K562 (cell line): Measurements from ENCODE around the gene PRSS27. TPM values are rescaled to one million over a fixed set of nuclear protein-coding genes. Genes with fewer than 3 reads are reported as not detected.

Experiments
- ATAC-seq: fragments of 200-7000 bp; cut with Tn5 transposase; 3 replicates; pipeline ENCODE4 v1.9.1; 2020; ENCODE audit warnings: moderate library complexity
- BruUV-seq: library from RNA; stranded (reverse); fragments of 400-500 nt; replicated peaks from 2 replicates; lab custom pipeline; 2021; lab: Mats Ljungman, UMichigan
- CTCF ChIA-PET: fragments of 300-600 bp; formaldehyde crosslinking; extraction: SDS; loops from one replicate; lab custom pipeline; 2021; ENCODE audit warnings: low intra/inter-chr PET ratio; lab: Yijun Ruan, JAX
- POLR2A ChIA-PET: fragments of 300-600, 350-650 bp; sonication (Branson Sonifier 250); formaldehyde crosslinking; extraction: SDS; loops from one replicate; lab custom pipeline; 2021; ENCODE audit warnings: antibody characterized with exemption, inconsistent platforms; lab: Yijun Ruan, JAX
- DNase-seq, 4 experiments: peaks; one replicate each; pipeline versions ENCODE4 v3.0.0 to v3.0.0-alpha.2; 2011 to 2018; ENCODE audit warnings: low spot score in 3 of 4, mixed read lengths in 3 of 4; ENCODE audit errors: extremely low read depth in 1 of 4
- FAIRE-seq: peaks from 2 replicates; lab custom pipeline; 2011; peaks lifted over from hg19 to GRCh38; lab: Jason Lieb, UNC
- H2AFZ ChIP-seq: 2 replicates; pipeline ENCODE4 v1.6.0; 2011; ENCODE audit warnings: low read depth, low read length, control low read depth, inconsistent platforms
- H3K27ac ChIP-seq: fragments of 200-600 bp; 3 replicates; pipeline ENCODE4 v1.8.0; 2011; ENCODE audit warnings: low read depth, mild to moderate bottlenecking, control low read depth, inconsistent platforms, low read length, moderate library complexity, mixed read lengths; ENCODE audit errors: extremely low read depth
- H3K27me3 ChIP-seq, 2 experiments: fragments of 300-600 bp in 1 of 2; 2 replicates in 1 of 2; 3 replicates in 1 of 2; pipeline versions ENCODE4 v1.6.0 to v1.8.0; 2011; ENCODE audit warnings: inconsistent platforms in 2 of 2, low read length in 2 of 2, mild to moderate bottlenecking in 1 of 2, mixed read lengths in 1 of 2, moderate library complexity in 1 of 2; ENCODE audit not compliant: control insufficient read depth in 2 of 2, insufficient read depth in 2 of 2
- H3K36me3 ChIP-seq: fragments of 300-600 bp; 3 replicates; pipeline ENCODE4 v1.8.0; 2011; ENCODE audit warnings: mild to moderate bottlenecking, low read length, inconsistent platforms; ENCODE audit not compliant: control insufficient read depth, insufficient read depth
- H3K4me1 ChIP-seq, 2 experiments: fragments of 200-600 bp in 1 of 2; replicated peaks in 1 of 2; 2 replicates in 1 of 2; 3 replicates in 1 of 2; pipeline versions ENCODE4 v1.5.1 to v1.8.0; 2011; ENCODE audit warnings: inconsistent platforms in 2 of 2, low read length in 2 of 2, mild to moderate bottlenecking in 1 of 2, mixed read lengths in 1 of 2, moderate library complexity in 1 of 2; ENCODE audit not compliant: control insufficient read depth in 2 of 2, insufficient read depth in 2 of 2
- H3K4me2 ChIP-seq: 2 replicates; pipeline ENCODE4 v1.6.1; 2011; ENCODE audit warnings: low read length, control low read depth, inconsistent platforms, mixed read lengths; ENCODE audit not compliant: insufficient read depth
- H3K4me3 ChIP-seq: fragments of 200-600 bp; sonication (generic), shearing (Covaris generic); 2 replicates; pipeline ENCODE4 v1.5.1; 2016; ENCODE audit warnings: control low read depth, inconsistent platforms
- H3K79me2 ChIP-seq: fragments of 200-600 bp; 3 replicates; pipeline ENCODE4 v1.8.0; 2011; ENCODE audit warnings: low read length, inconsistent platforms; ENCODE audit not compliant: control insufficient read depth, insufficient read depth
- H3K9ac ChIP-seq, 2 experiments: 2 replicates each; pipeline versions ENCODE4 v1.6.0 to v1.6.1; 2011; ENCODE audit warnings: low read depth in 2 of 2, low read length in 2 of 2, control low read depth in 1 of 2, inconsistent platforms in 1 of 2, mild to moderate bottlenecking in 1 of 2, mixed read lengths in 1 of 2; ENCODE audit not compliant: insufficient read depth in 1 of 2
- H3K9me1 ChIP-seq: one replicate; pipeline ENCODE4 v1.6.0; 2011; ENCODE audit warnings: inconsistent platforms, mild to moderate bottlenecking, low read length, moderate library complexity; ENCODE audit not compliant: control insufficient read depth, insufficient read depth
- H3K9me3 ChIP-seq: replicated peaks from 2 replicates; pipeline ENCODE4 v1.5.1; 2011; ENCODE audit warnings: low read depth, low read length, inconsistent platforms; ENCODE audit not compliant: control insufficient read depth, insufficient read depth
- H4K20me1 ChIP-seq: replicated peaks from 2 replicates; pipeline ENCODE4 v1.6.1; 2011; ENCODE audit warnings: low read length, inconsistent platforms, mixed read lengths; ENCODE audit not compliant: control insufficient read depth, insufficient read depth
- ATF7 ChIP-seq: fragments of 450-650 bp; IDR thresholded peaks from 2 replicates; pipeline ENCODE4 v1.7.1; 2014; ENCODE audit warnings: mild to moderate bottlenecking, moderate library complexity
- GTF2E2 ChIP-seq: fragments of 200-800 bp; sonication (Bioruptor generic); IDR thresholded peaks from 2 replicates; pipeline ENCODE4 v1.6.1; 2016; ENCODE audit warnings: missing genetic modification characterization, missing compliant biosample characterization
- HNRNPL ChIP-seq: fragments of 200-400 bp; formaldehyde crosslinking; IDR thresholded peaks from 2 replicates; pipeline ENCODE4 v1.6.1; 2017; ENCODE audit warnings: low read depth, mild to moderate bottlenecking, low read length
- MTA3 ChIP-seq: fragments of 450-650 bp; formaldehyde crosslinking; IDR thresholded peaks from 2 replicates; pipeline ENCODE4 v1.6.1; 2017; ENCODE audit warnings: mild to moderate bottlenecking, borderline replicate concordance
- PHF20 ChIP-seq: fragments of 450-650 bp; IDR thresholded peaks from 2 replicates; pipeline ENCODE4 v1.6.1; 2018; ENCODE audit not compliant: partially characterized antibody
- PKNOX1 ChIP-seq: fragments of 450-650 bp; IDR thresholded peaks from 2 replicates; pipeline ENCODE4 v1.6.1; 2016
- PRMT5 ChIP-seq: sonication (generic); formaldehyde crosslinking; IDR thresholded peaks from 2 replicates; pipeline ENCODE4 v1.5.0; 2020; ENCODE audit warnings: missing genetic modification reagents
- SAFB ChIP-seq: fragments of 200-400 bp; formaldehyde crosslinking; IDR thresholded peaks from 2 replicates; pipeline ENCODE4 v1.6.1; 2017; ENCODE audit warnings: low read depth, low read length, borderline replicate concordance
- TFAM ChIP-seq: fragments of 250-450 bp; sonication (Bioruptor Pico); conservative IDR thresholded peaks from 2 replicates; pipeline ENCODE4 v1.5.0; 2021; ENCODE audit warnings: mild to moderate bottlenecking, moderate library complexity
- ZNF146 ChIP-seq: IDR thresholded peaks from one replicate; pipeline ENCODE4 v1.6.1; 2018; ENCODE audit warnings: missing compliant biosample characterization; ENCODE audit not compliant: unreplicated experiment
- ZNF277 ChIP-seq: fragments of 250-450 bp; sonication (Bioruptor Pico); IDR thresholded peaks from 2 replicates; pipeline ENCODE4 v1.8.0; 2022; ENCODE audit warnings: inconsistent platforms, mild to moderate bottlenecking, moderate library complexity, borderline replicate concordance
- ZNF407 ChIP-seq: fragments of 450-650 bp; IDR thresholded peaks from 2 replicates; pipeline ENCODE4 v1.6.1; 2016; ENCODE audit warnings: low read depth
- ZNF699 ChIP-seq: fragments of 250-450 bp; sonication (Bioruptor Pico); IDR thresholded peaks from 2 replicates; pipeline ENCODE4 v1.8.0; 2021; ENCODE audit warnings: mild to moderate bottlenecking, moderate library complexity; ENCODE audit not compliant: insufficient replicate concordance
- WGBS: fragments of 100-300 bp; shearing (Covaris generic); methylation state at CpG from one replicate; pipeline ENCODE4 v1.1.6; 2016; ENCODE audit warnings: low coverage, mixed read lengths; ENCODE audit not compliant: insufficient coverage; ENCODE audit errors: missing lambda C conversion rate; 5-methylcytosine and 5-hydroxymethylcytosine counted together
- in situ Hi-C: fragments of 300-500 bp; cut with MboI; formaldehyde crosslinking; loops from 4 replicates; pipeline ENCODE4 v1.15.0; 2018; ENCODE audit warnings: inconsistent platforms, mixed read lengths
- intact Hi-C: fragments of 100-400 bp; cut with micrococcal nuclease; formaldehyde crosslinking; loops from 2 replicates; pipeline ENCODE4 v1.14.2; 2022
- polyA plus RNA-seq, 8 experiments: library from polyadenylated mRNA; depleted of rRNA in 4 of 8; stranded (reverse) in 5 of 8; unstranded in 3 of 8; fragments of >200 nt; fragmentation: Nextera tagmentation in 2 of 8; fragmentation: Illumina TruSeq in 1 of 8; extraction: Ambion mirVana in 2 of 8; extraction: Trizol in 1 of 8; gene quantifications; 2 replicates each; pipeline versions ENCODE4 v1.2.1 to v1.2.3, GENCODE V29; 2011 to 2014; ENCODE audit warnings: inconsistent platforms in 1 of 8, missing spikeins in 1 of 8
- total RNA-seq, 7 experiments: library from RNA; depleted of rRNA in 6 of 7; stranded (reverse); fragments of >200 nt in 6 of 7; fragmentation: Illumina TruSeq in 2 of 7; extraction: Trizol in 2 of 7; gene quantifications; 2 replicates each; pipeline versions ENCODE4 v1.2.1 to v1.2.3, GENCODE V29; 2011 to 2021; ENCODE audit warnings: low replicate concordance in 1 of 7

The PRSS27 gene
- total and polyA plus RNA-seq, 9 of the 15 experiments (the other 6 are each of a cell fraction or from before 2014, with no cell fraction given) = 0.09 to 0.20 (median 0.17) TPM; not detected in 5

GRCh38 chr16:2700786-2701185 is 19.2 kb downstream of the PRSS27 start:
- FAIRE-seq = no peak
- Histone ChIP-seq H3K36me3 (peaks cover 78% of the 10 kb centered on the region; the same call in 2 of the 3 replicates), H3K9me3 (no peaks in the 10 kb centered on the region), H3K9me1 (peaks cover 2% of the 10 kb centered on the region), H3K79me2 (no peaks in the 10 kb centered on the region), H3K27me3 (no peaks in the 10 kb centered on the region), H3K27ac (no peak overlapping the region), H4K20me1 (no peaks in the 10 kb centered on the region; the same call in 1 of the 2 replicates), H3K9ac (no peak overlapping the region; a peak in 1 of 4 replicates), H3K4me3 (no peak overlapping the region), H3K4me2 (no peak overlapping the region), H2AFZ (no peak overlapping the region), H3K4me1 (peaks cover 0 to 30% of the 10 kb centered on the region in 2 experiments; a peak in 1 of 5 replicates)
- CTCF ChIA-PET = no interaction called here
- in situ Hi-C loops = no loop called here
- no peak for DNase-seq
- POLR2A ChIA-PET = interaction anchor here (0.6 to 1.5 kb wide), 2 partner anchors 18 to 456 kb away, joined by 3 to 4 read pairs; partner anchors contain the start of gene KCTD5
- 92% methylated on average over 13 of the region's 13 CpGs for WGBS
- ATAC-seq = no peak
- intact Hi-C loops = no loop called here
- BruUV-seq = no TSS peak
- no peak for TF ChIP-seq HNRNPL
- no peak for TF ChIP-seq SAFB
- no peak for TF ChIP-seq ATF7
- TF ChIP-seq ZNF407 = no peak
- TF ChIP-seq ZNF146 = no peak
- TF ChIP-seq TFAM (CRISPR knock-in tag) = no peak
- TF ChIP-seq ZNF699 = no peak
- no peak for TF ChIP-seq PHF20
- no peak for TF ChIP-seq PRMT5 (CRISPR knock-in tag)
- TF ChIP-seq MTA3 = no peak
- TF ChIP-seq GTF2E2 (tag) = no peak
- no peak for TF ChIP-seq ZNF277
- no peak for TF ChIP-seq PKNOX1
